Lower lobe of right lung (tissue), 2 donors: ENCODE measurements around the gene STRN. TPM values are rescaled to one million over a fixed set of nuclear protein-coding genes. Genes with fewer than 3 reads are reported as not detected.
"Not testable (repeated sequence)": the region's sequence is repeated elsewhere in the genome, so short reads cannot be mapped to it uniquely, and the experiment has no call there.

ENCODE experiments used
- ATAC-seq, 2 donors: fragments of 200-7000 bp; cut with Tn5 transposase; one replicate each; pipeline ENCODE4 v1.9.1; 2020 to 2022; ENCODE audit warnings: mild to moderate bottlenecking in 2 of 2, moderate library complexity in 2 of 2
- DNase-seq: peaks from one replicate; pipeline ENCODE4 v3.0.0-alpha.2; 2020
- H3K27ac ChIP-seq: fragments of 200-600 bp; one replicate; pipeline ENCODE4 v1.8.0; 2022
- H3K27me3 ChIP-seq: fragments of 200-600 bp; one replicate; pipeline ENCODE4 v1.8.0; 2022; ENCODE audit warnings: low read depth
- H3K36me3 ChIP-seq: fragments of 200-600 bp; one replicate; pipeline ENCODE4 v1.8.0; 2022; ENCODE audit warnings: mild to moderate bottlenecking
- H3K4me1 ChIP-seq: fragments of 200-600 bp; one replicate; pipeline ENCODE4 v1.8.0; 2022
- H3K4me3 ChIP-seq: fragments of 200-600 bp; one replicate; pipeline ENCODE4 v1.8.0; 2022; ENCODE audit warnings: mild to moderate bottlenecking
- H3K9me3 ChIP-seq: fragments of 200-600 bp; one replicate; pipeline ENCODE4 v1.8.0; 2022
- CTCF ChIP-seq: fragments of 200-600 bp; IDR thresholded peaks from one replicate; pipeline ENCODE4 v1.8.0; 2022; ENCODE audit warnings: antibody characterized with exemption, mild to moderate bottlenecking
- intact Hi-C: fragments of 100-400 bp; cut with DNase I; formaldehyde crosslinking; loops from one replicate; pipeline ENCODE4 v1.11.0; 2022
- total RNA-seq: library from RNA; stranded (reverse); fragmentation: NEBNext Ultra II Directional; extraction: Animal tissue kit (Norgen Biotek cat#: 25700); gene quantifications from one replicate; pipeline ENCODE4 v1.2.1, GENCODE V29; 2021
- donor health status: DM: no; HTN: yes; CAD: no; lungs with severe emphysema.

STRN gene
- total RNA-seq, 1 donor from 2014 or later = 31.1 TPM

DNA sequence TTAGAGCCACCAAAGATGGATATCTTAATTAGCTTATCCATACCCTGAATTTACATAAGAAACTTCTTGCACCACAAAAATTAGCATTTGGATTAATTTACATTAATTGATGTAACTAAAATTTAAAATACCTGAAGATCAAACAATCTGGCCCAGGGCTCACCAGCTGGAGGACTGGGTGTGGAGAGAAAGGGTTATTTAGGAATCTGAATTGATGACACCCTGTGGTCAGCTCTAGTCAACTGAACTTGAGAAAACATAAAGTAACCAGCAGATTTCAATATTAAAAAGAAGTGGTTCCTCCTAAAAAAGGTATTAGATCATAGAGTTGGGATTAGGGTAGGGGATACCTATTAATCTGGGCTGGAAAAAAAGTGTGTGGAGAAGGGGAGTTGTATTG is 122.5 kb downstream of the STRN start:
- H3K36me3 ChIP-seq = peaks cover 28% of the 10 kb centered on the region
- intact Hi-C loops = no loop called here
- ATAC-seq = no peak

GRCh38 chr2:36839976-36840617 is 126.2 kb downstream of the STRN start:
- H3K4me1 ChIP-seq = no peaks in the 10 kb centered on the region
- TF ChIP-seq CTCF = no peak
- intact Hi-C loops = no loop called here
- ATAC-seq (no peak), DNase-seq (no peak)
- H3K4me3 ChIP-seq = no peak overlapping the region
- H3K27me3 ChIP-seq = no peaks in the 10 kb centered on the region
- peaks cover 6% of the 10 kb centered on the region for H3K36me3 ChIP-seq
- no peak overlapping the region for H3K27ac ChIP-seq
- no peaks in the 10 kb centered on the region for H3K9me3 ChIP-seq

More for the DNA sequence above, 122.5 kb downstream of the STRN start:
- TF ChIP-seq CTCF = no peak
- Histone ChIP-seq H3K4me3 (no peak overlapping the region), H3K27ac (no peak overlapping the region), H3K4me1 (no peaks in the 10 kb centered on the region), H3K27me3 (no peaks in the 10 kb centered on the region), H3K9me3 (no peaks in the 10 kb centered on the region)
- no peak for DNase-seq

DNA sequence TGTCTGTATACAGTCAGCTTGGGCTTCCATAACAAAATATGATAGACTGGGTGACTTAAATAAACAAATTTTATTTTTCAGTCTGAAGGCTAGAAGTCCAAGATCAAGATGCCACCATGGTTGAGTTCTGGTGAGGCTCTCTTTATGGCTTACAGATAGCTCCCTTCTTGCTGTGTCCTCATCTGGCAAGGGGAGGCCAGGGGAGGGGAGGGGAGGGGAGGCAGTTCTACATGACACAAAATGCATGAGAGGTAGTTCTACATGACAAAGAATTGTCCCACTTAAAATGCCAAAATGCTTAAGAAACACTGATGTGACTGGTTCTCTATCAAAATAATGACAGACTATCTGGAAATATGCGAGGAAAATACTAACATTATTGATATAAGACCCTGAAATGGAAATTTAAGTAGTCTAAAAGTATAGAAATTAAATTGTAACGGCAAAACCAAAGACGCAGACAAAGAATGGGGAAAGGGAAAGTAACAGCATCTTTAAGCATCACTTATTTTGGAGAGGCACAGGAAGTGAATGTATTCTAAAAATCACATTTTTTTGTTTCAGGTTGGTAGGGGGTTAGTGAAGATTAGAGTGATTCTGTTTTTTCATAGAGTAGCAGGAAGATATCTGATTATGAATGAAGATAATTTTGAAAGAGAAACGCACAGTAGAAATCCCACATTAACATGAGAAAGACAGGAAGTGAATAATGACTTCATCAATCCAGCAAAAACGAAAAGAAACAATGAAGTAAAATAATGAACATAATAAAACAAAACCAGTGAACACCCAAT is 131.4 kb downstream of the STRN start:
- ATAC-seq (no peak), DNase-seq (no peak)
- Histone ChIP-seq H3K4me1 (no peaks in the 10 kb centered on the region), H3K27me3 (no peaks in the 10 kb centered on the region), H3K4me3 (no peak overlapping the region), H3K36me3 (no peaks in the 10 kb centered on the region), H3K27ac (no peak overlapping the region), H3K9me3 (no peaks in the 10 kb centered on the region)
- intact Hi-C loops = no loop called here
- no peak for TF ChIP-seq CTCF

DNA sequence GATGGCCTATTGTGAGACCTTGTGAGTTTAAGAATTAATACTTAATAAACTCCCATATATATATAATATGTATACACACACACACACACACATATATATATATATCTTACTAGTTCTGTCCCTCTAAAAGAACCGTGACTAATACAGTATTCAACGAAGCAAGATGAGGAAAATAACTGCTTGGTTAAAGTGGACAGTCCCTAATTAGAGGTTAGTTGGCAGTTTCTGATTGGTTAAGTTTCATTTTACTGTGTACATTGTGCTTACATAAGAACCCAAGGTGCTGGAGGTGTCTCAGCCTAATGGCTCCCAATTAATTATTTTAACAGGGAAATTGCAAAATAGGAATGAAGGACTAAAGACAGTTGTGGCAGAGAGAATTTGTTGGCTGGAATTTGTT is 132.1 kb downstream of the STRN start:
- H3K27ac ChIP-seq = no peak overlapping the region
- no peaks in the 10 kb centered on the region for H3K27me3 ChIP-seq
- no peaks in the 10 kb centered on the region for H3K9me3 ChIP-seq
- no peaks in the 10 kb centered on the region for H3K4me1 ChIP-seq
- DNase-seq (no peak), ATAC-seq (no peak)
- no peak for TF ChIP-seq CTCF
- H3K4me3 ChIP-seq = no peak overlapping the region
- H3K36me3 ChIP-seq = no peaks in the 10 kb centered on the region
- intact Hi-C loops = no loop called here

DNA sequence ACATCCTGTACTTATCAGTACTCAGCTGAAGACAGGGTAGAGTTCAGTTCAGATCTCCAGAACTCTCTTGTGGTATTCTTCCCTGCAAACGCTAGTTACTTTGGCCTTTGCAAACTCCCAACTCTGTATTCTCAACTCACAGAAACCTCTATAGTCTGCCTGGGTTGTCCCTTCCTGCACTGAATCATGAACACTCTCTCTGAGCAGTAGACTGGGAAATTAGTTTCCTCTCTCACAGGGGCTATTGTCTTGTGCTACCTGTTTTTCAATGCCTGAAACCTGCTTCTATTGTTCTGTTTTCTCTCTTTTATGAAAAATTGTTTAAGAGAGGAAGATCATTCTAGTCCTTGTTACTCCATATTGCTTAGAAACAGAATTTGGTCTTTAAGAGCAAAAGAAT is 135.2 kb downstream of the STRN start:
- H3K4me3 ChIP-seq = no peak overlapping the region
- no peaks in the 10 kb centered on the region for H3K27me3 ChIP-seq
- intact Hi-C loops = no loop called here
- no peak overlapping the region for H3K27ac ChIP-seq
- DNase-seq (no peak), ATAC-seq (no peak)
- no peaks in the 10 kb centered on the region for H3K4me1 ChIP-seq
- no peaks in the 10 kb centered on the region for H3K9me3 ChIP-seq
- H3K36me3 ChIP-seq = no peaks in the 10 kb centered on the region
- no peak for TF ChIP-seq CTCF

GRCh38 chr2:36824683-36825082 is 141.7 kb downstream of the STRN start:
- ATAC-seq = not testable (repeated sequence)

More at GRCh38 chr2:36824683-36825082, 141.7 kb downstream of the STRN start:
- H3K36me3 ChIP-seq, H3K4me1 ChIP-seq, DNase-seq, H3K4me3 ChIP-seq, H3K27ac ChIP-seq, intact Hi-C loops, H3K9me3 ChIP-seq, H3K27me3 ChIP-seq: not testable (repeated sequence)
